Motor neuron (in vitro differentiated cells): ENCODE results near the gene PRUNE2. TPM values are rescaled to one million over a fixed set of nuclear protein-coding genes. Genes with fewer than 3 reads are reported as not detected.
A peak's percentile ranks its signal among the peaks of the same experiment; 100 is the strongest.
"Not testable (repeated sequence)": the region's sequence is repeated elsewhere in the genome, so short reads cannot be mapped to it uniquely, and the experiment has no call there.

Experiments
- ATAC-seq, 8 experiments: fragments of 200-7000 bp; cut with Tn5 transposase; replicated peaks in 6 of 8; 2 replicates each; pipeline ENCODE4 v1.8.0; 2021; ENCODE audit warnings: mild to moderate bottlenecking in 8 of 8, moderate library complexity in 8 of 8
- H3K27ac ChIP-seq, 2 donors: fragments of 250-450 bp; sonication (Bioruptor Pico); 2 replicates each; pipeline ENCODE4 v1.9.0; 2021; ENCODE audit warnings: antibody characterized with exemption in 2 of 2, mild to moderate bottlenecking in 2 of 2, moderate library complexity in 1 of 2
- H3K4me1 ChIP-seq, 2 donors: fragments of 250-450 bp; sonication (Bioruptor Pico); replicated peaks in 1 of 2; 2 replicates each; pipeline ENCODE4 v1.6.1; 2021; ENCODE audit warnings: antibody characterized with exemption in 2 of 2, mild to moderate bottlenecking in 2 of 2, moderate library complexity in 1 of 2
- H3K4me3 ChIP-seq, 5 donors: fragments of 250-450 bp; sonication (Bioruptor Pico); 2 replicates each; pipeline ENCODE4 v1.9.0; 2021; ENCODE audit warnings: antibody characterized with exemption in 5 of 5, mild to moderate bottlenecking in 5 of 5, moderate library complexity in 4 of 5
- WGBS, 10 experiments: fragments of 450-650 bp; shearing (Covaris generic); methylation state at CpG; one replicate each; pipeline ENCODE4 v1.0.0; 2022; 5-methylcytosine and 5-hydroxymethylcytosine counted together
- in situ Hi-C, 9 experiments: fragments of 400-800 bp; cut with MboI; loops; one replicate each; pipeline ENCODE4 v1.15.0; 2021; ENCODE audit warnings: low sequenced_read_pairs in 9 of 9, low pct_unique_long_range_greater_than_20kb in 2 of 9; ENCODE audit not compliant: unreplicated experiment in 9 of 9
- total RNA-seq, 8 experiments: library from RNA; unstranded; fragments of 300-600 nt; gene quantifications; 2 replicates each; pipeline versions ENCODE4 v1.2.3 to v1.2.4, GENCODE V29; 2022

PRUNE2 gene, protein sequence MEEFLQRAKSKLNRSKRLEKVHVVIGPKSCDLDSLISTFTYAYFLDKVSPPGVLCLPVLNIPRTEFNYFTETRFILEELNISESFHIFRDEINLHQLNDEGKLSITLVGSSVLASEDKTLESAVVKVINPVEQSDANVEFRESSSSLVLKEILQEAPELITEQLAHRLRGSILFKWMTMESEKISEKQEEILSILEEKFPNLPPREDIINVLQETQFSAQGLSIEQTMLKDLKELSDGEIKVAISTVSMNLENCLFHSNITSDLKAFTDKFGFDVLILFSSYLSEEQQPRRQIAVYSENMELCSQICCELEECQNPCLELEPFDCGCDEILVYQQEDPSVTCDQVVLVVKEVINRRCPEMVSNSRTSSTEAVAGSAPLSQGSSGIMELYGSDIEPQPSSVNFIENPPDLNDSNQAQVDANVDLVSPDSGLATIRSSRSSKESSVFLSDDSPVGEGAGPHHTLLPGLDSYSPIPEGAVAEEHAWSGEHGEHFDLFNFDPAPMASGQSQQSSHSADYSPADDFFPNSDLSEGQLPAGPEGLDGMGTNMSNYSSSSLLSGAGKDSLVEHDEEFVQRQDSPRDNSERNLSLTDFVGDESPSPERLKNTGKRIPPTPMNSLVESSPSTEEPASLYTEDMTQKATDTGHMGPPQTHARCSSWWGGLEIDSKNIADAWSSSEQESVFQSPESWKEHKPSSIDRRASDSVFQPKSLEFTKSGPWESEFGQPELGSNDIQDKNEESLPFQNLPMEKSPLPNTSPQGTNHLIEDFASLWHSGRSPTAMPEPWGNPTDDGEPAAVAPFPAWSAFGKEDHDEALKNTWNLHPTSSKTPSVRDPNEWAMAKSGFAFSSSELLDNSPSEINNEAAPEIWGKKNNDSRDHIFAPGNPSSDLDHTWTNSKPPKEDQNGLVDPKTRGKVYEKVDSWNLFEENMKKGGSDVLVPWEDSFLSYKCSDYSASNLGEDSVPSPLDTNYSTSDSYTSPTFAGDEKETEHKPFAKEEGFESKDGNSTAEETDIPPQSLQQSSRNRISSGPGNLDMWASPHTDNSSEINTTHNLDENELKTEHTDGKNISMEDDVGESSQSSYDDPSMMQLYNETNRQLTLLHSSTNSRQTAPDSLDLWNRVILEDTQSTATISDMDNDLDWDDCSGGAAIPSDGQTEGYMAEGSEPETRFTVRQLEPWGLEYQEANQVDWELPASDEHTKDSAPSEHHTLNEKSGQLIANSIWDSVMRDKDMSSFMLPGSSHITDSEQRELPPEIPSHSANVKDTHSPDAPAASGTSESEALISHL (N-terminal part only)
- total RNA-seq, result 10 to 100 TPM in 5 of 8 experiments, 1 to 10 TPM in 2, under 1 TPM in 1; 0.56 to 54.5 (median 11.4) TPM

DNA sequence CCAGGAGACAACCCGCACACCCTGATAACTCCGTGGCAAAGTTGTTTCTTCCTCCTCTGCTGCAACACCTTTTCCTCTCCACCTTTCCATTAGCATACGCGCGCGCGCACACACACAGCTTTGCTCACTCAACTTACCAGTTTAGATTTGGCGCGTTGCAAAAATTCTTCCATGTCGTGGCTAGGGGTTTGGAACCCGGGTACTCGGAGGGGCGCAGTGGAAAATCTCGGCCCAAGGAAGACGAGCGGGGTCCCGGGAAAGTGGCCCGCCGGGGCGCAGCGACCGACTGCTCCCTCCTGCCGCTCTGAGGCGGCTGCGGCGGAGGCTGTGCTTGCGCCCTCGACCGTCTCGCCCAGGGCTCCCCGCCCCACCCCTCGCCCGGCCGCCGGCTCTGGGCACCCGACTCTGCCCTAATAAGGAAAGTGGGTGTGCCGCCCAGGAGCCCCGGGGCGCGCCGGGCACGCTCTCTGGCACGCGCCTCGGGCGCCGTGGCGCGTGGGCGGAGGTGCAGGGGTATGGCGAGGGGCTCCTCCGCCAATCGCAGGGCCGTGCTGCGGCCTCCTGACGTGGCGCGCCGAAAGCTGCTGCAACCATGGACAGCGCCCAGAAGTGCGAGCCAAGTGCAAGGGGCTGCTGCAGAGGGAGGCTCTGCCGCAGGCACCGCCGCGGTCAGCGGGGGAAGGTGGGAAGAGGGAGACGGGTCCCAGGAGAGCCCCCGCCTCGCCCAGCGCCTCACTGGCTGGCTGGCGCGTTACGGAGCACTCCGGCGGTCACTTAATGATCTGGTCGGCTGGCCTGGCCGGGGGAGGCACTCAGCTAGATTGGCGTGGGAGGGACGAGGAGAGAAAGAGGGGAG lies at the start of gene PRUNE2:
TSS of gene PRUNE2 (minus strand) at position 324 of the 856 bp plus-strand sequence. CDS start at position 173, 151 bp downstream.
- Histone ChIP-seq H3K4me1 (peaks cover 0 to 3% of the 10 kb centered on the region in 2 donors), H3K4me3 (peak within 1 kb of the TSS; percentile 38 to 57 (median 54)), H3K27ac (peak within 1 kb of the TSS in 1 of 2 donors; percentile 50)
- in situ Hi-C loops, result no loop called here
- peak; percentile 93 to 98 (median 95) for ATAC-seq
- WGBS, 10 experiments, result 0 to 15% (median 1%) methylated on average over 1 to 12 of the region's 79 CpGs; no CpG with 5 or more reads in 4 of the 10 experiments

- H3K4me3 ChIP-seq, H3K27ac ChIP-seq, in situ Hi-C loops, ATAC-seq: not testable (repeated sequence)
- no CpG with 5 or more reads among the region's 23 CpGs for WGBS, 10 experiments
- peaks cover 6 to 10% of the 10 kb centered on the region in 2 donors for H3K4me1 ChIP-seq
Observed at GRCh38 chr9:76955406-76955805, 49.5 kb upstream of the PRUNE2 start.

- no peak for ATAC-seq
- Histone ChIP-seq H3K4me3 (no peak overlapping the region), H3K27ac (no peak overlapping the region), H3K4me1 (no peaks in the 10 kb centered on the region)
- 40 to 100% (median 75%) methylated on average over 1 to 4 of the region's 4 CpGs for WGBS, 10 experiments
- in situ Hi-C loops, result loop anchor here in 1 of 9 experiments (25.0 kb wide), 1 partner anchor 87 kb away; no protein-coding TSS in a partner anchor
Observed at GRCh38 chr9:76949865-76950264, 44.0 kb upstream of the PRUNE2 start.

DNA sequence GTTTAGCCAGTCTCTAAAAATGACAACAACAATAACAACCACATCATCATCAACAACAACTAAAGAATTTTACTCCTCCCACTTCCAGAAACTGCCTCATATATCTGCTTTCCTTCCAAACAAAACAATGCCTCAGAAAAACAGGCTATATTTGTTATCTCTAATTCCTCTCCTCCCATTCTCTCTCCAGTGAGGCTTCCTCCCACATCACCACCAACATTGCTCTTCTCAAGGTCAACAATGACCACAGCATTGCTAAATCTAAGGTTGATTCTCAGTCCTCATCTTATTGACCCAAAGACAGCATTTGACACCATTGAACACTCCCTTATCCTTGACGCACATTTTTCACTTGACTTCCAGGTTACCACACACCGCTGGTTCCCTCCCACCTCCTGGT lies 38.1 kb upstream of the PRUNE2 start:
- Histone ChIP-seq H3K27ac (no peak overlapping the region), H3K4me3 (no peak overlapping the region), H3K4me1 (peaks cover 0 to 7% of the 10 kb centered on the region in 2 donors)
- in situ Hi-C loops, result loop anchor here in 1 of 9 experiments (25.0 kb wide), 1 partner anchor 93 kb away; no protein-coding TSS in a partner anchor
- WGBS, 10 experiments, result 13 to 100% (median 93%) methylated on average over 1 to 2 of the region's 2 CpGs; no CpG with 5 or more reads in 3 of the 10 experiments
- ATAC-seq, result no peak

- in situ Hi-C loops, result loop anchor here in 1 of 9 experiments (25.0 kb wide), 1 partner anchor 94 kb away; no protein-coding TSS in a partner anchor
- H3K4me1 ChIP-seq, result peaks cover 0 to 7% of the 10 kb centered on the region in 2 donors
- whole genome bisulfite sequencing, 10 experiments, result 0 to 90% (median 70%) methylated on average over 1 to 4 of the region's 5 CpGs; no CpG with 5 or more reads in 3 of the 10 experiments
- ATAC-seq, result peak in 6 of 8 experiments; percentile 20 to 100 (median 90)
- H3K27ac ChIP-seq, result no peak overlapping the region
- H3K4me3 ChIP-seq, result no peak overlapping the region
Observed at GRCh38 chr9:76943054-76943453, 37.1 kb upstream of the PRUNE2 start.

DNA sequence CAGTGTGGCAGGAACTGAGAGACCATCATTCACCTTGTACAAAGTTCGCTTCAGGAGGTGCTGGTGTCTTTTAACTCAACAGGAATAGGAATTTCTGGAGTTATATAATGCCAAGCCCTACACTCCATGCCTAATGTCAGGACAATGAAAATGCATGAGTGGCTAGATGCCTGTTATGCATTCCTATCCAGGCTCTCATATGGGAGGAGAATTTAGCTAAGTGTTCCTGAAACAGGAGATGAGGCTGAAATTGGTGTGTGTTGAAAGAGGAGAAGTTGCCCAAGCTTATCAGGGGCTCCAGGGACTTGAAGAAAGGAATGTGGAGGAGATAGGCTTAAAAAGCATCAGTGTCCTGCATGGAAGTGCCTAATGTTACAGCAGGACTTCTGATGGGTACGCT lies 26.8 kb upstream of the PRUNE2 start:
- Histone ChIP-seq H3K4me1 (no peaks in the 10 kb centered on the region), H3K4me3 (no peak overlapping the region), H3K27ac (no peak overlapping the region)
- in situ Hi-C loops, result loop anchor here in 1 of 9 experiments (25.0 kb wide), 1 partner anchor 105 kb away; no protein-coding TSS in a partner anchor
- 0 to 100% (median 55%) methylated on average over 1 to 2 of the region's 2 CpGs; no CpG with 5 or more reads in 2 of the 10 experiments for WGBS, 10 experiments
- peak in 2 of 8 experiments; percentile 80 to 92 for ATAC-seq

GRCh38 chr9:76932265-76932664 lies 26.4 kb upstream of the PRUNE2 start:
- in situ Hi-C loops, result loop anchor here in 1 of 9 experiments (25.0 kb wide), 1 partner anchor 105 kb away; no protein-coding TSS in a partner anchor
- no peak overlapping the region for H3K27ac ChIP-seq
- ATAC-seq, result peak in 3 of 8 experiments; percentile 22 to 96 (median 91)
- no peak overlapping the region for H3K4me3 ChIP-seq
- 33 to 100% (median 81%) methylated on average over 1 of the region's 1 CpG; no CpG with 5 or more reads in 6 of the 10 experiments for WGBS, 10 experiments
- no peaks in the 10 kb centered on the region for H3K4me1 ChIP-seq

DNA sequence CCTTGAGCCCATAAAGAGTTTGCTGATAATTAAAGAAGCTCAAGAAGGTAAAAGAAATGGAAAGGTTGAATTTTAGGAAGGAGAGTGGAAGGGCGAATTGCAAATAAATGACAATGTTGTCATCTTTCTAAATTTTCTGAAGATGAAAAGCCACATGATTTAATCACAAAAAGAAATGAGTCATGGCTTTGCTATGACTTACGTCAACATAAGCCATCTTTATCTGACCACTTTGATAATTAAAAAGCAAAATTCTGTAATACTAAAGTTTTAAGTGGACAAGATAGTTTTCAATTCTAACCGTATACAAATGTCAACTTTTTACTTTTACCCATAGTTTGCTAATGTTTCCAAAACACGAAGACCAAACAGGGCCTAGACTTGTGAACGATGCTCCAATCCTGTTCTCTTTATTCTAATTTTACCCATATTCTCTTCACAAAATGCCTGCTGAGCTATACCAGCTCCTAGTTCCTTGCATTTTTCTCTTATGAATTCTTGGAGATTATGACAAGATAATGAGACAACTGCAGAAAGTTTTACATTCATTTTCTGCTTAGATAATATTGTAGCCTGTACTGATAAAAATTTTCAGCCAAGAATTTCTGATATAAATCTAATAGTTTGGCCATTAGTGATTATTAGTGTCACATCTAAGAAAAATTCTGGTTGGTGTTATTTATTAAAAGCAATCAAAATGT lies 21.8 kb upstream of the PRUNE2 start:
- no peak overlapping the region for H3K27ac ChIP-seq
- no peak overlapping the region for H3K4me3 ChIP-seq
- ATAC-seq, result no peak
- 52 to 91% (median 79%) methylated on average over 2 to 5 of the region's 5 CpGs for WGBS, 10 experiments
- H3K4me1 ChIP-seq, result no peaks in the 10 kb centered on the region
- in situ Hi-C loops, result loop anchor here in 1 of 9 experiments (25.0 kb wide), 1 partner anchor 110 kb away; no protein-coding TSS in a partner anchor

DNA sequence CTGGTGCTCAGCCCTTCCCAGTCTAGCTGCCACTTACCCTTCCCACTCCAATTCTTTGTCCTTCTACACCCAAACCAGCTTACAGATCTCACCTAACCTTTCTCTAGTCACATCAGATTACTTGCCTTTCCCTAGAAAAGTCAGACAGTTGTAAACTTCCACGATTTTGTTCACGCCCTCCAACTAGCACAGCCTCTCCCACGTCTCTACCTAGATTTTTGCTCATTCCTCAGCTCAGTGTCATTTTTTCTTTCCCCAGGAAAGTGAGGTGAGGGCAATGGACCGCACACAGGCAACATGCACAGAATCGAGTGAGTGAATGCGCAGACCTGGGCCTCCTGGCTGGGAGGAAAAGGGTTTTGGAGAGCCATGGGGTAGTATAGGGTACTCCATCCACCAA lies 20.9 kb upstream of the PRUNE2 start:
- Histone ChIP-seq H3K27ac (no peak overlapping the region), H3K4me3 (no peak overlapping the region), H3K4me1 (no peaks in the 10 kb centered on the region)
- WGBS, 10 experiments, result 54 to 100% (median 80%) methylated on average over 1 to 6 of the region's 6 CpGs; no CpG with 5 or more reads in 3 of the 10 experiments
- in situ Hi-C loops, result loop anchor here in 1 of 9 experiments (25.0 kb wide), 1 partner anchor 110 kb away; no protein-coding TSS in a partner anchor
- ATAC-seq, result no peak

DNA sequence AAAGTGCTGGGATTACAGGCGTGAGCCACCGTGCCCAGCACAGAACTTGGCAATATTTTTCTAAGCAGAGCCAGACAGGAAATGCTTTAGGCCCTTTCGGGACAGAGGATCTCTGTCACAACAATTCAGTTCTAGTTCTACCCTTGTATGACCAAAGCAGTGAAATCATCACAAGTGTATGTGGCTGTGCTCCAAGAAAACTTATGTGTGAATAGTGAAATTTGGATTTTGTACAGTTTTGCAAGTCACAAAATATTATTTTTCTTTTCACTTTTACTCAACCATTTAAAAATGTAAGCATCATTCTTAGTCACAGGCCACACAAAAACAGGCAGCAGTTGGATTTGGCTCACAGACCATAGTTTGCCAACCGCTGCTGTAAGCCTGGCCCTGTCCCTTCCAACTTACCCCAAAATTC lies 20.4 kb upstream of the PRUNE2 start:
- ATAC-seq, result no peak
- Histone ChIP-seq H3K4me3 (no peak overlapping the region), H3K27ac (no peak overlapping the region), H3K4me1 (no peaks in the 10 kb centered on the region)
- in situ Hi-C loops, result loop anchor here in 1 of 9 experiments (25.0 kb wide), 1 partner anchor 111 kb away; no protein-coding TSS in a partner anchor
- 8 to 100% (median 64%) methylated on average over 1 to 2 of the region's 4 CpGs; no CpG with 5 or more reads in 4 of the 10 experiments for WGBS, 10 experiments

DNA sequence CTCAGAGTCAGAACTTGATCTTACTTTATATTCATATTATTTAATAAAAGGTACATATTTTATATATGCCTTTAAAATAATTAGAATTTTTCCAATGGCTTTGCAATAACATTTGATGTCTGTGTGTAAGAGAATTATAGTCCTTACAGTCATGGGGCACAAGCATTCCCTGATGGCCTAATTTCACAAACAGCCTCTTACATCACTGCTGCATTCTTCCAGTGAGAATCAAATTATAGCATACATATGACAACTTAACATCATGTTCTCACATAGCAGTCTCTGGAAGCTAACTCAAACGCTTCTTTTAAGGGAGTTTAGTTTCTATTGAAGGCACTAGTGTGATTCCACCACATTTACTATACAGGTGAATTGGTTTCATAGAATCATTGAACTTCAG lies 15.3 kb upstream of the PRUNE2 start:
- WGBS, 10 experiments, result 0 to 100% (median 79%) methylated on average over 1 of the region's 1 CpG; no CpG with 5 or more reads in 4 of the 10 experiments
- no peak overlapping the region for H3K4me3 ChIP-seq
- H3K4me1 ChIP-seq, result no peaks in the 10 kb centered on the region
- no peak overlapping the region for H3K27ac ChIP-seq
- in situ Hi-C loops, result no loop called here
- peak in 2 of 8 experiments; percentile 54 to 83 for ATAC-seq
